Gastrocnemius medialis (tissue), 4 donors: ENCODE measurements around the gene FAM13A. TPM values are rescaled to one million over a fixed set of nuclear protein-coding genes. Genes with fewer than 3 reads are reported as not detected.
"Not testable (repeated sequence)": the region's sequence is repeated elsewhere in the genome, so short reads cannot be mapped to it uniquely, and the experiment has no call there.

Source experiments
- ATAC-seq, 2 donors: fragments of 150-250 bp; one replicate each; pipeline ENCODE4 v1.9.1; 2016
- DNase-seq, 2 donors: peaks; one replicate each; pipeline ENCODE4 v3.0.0-alpha.2; 2019
- H3K27ac ChIP-seq, 4 donors: fragments of 200-600 bp; sonication (generic); 1 replicate in 1 of 4; 2 replicates in 3 of 4; pipeline ENCODE4 v1.5.1; 2016 to 2018; ENCODE audit warnings: mild to moderate bottlenecking in 2 of 4, moderate library complexity in 1 of 4
- H3K27me3 ChIP-seq, 3 donors: fragments of 200-600 bp; sonication (generic) in 2 of 3; 1 replicate in 1 of 3; 2 replicates in 2 of 3; pipeline versions ENCODE4 v1.5.1 to v1.6.0; 2016 to 2019; ENCODE audit warnings: mild to moderate bottlenecking in 1 of 3, moderate library complexity in 1 of 3
- H3K36me3 ChIP-seq, 2 donors: fragments of 200-600 bp; sonication (generic) in 1 of 2; one replicate each; pipeline ENCODE4 v1.5.1; 2017 to 2018
- H3K4me1 ChIP-seq, 2 donors: fragments of 200-600 bp; sonication (generic) in 1 of 2; one replicate each; pipeline ENCODE4 v1.5.1; 2016 to 2017; ENCODE audit warnings: mild to moderate bottlenecking in 2 of 2
- H3K4me3 ChIP-seq, 4 donors: fragments of 200-600 bp; sonication (generic) in 3 of 4; 1 replicate in 1 of 4; 2 replicates in 3 of 4; pipeline ENCODE4 v1.5.1; 2016 to 2019; ENCODE audit warnings: mild to moderate bottlenecking in 2 of 4
- H3K9me3 ChIP-seq, 3 donors: fragments of 200-600 bp; sonication (generic) in 2 of 3; 1 replicate in 1 of 3; 2 replicates in 2 of 3; pipeline ENCODE4 v1.5.1; 2016 to 2019
- CTCF ChIP-seq, 5 experiments: fragments of 450-650 bp in 3 of 5; fragments of 200-600 bp in 2 of 5; sonication (generic) in 2 of 5; IDR thresholded peaks in 4 of 5; conservative IDR thresholded peaks in 1 of 5; 1 replicate in 4 of 5; 2 replicates in 1 of 5; pipeline ENCODE4 v1.5.1; 2016 to 2019; ENCODE audit warnings: antibody characterized with exemption in 5 of 5, mild to moderate bottlenecking in 3 of 5, moderate library complexity in 3 of 5
- POLR2A ChIP-seq, 2 donors: fragments of 450-650 bp; IDR thresholded peaks; one replicate each; pipeline ENCODE4 v1.6.1; 2017; ENCODE audit warnings: antibody characterized with exemption in 2 of 2, mild to moderate bottlenecking in 2 of 2, moderate library complexity in 2 of 2
- in situ Hi-C, 4 donors: fragments of 200-750 bp; cut with MboI; loops; one replicate each; pipeline versions ENCODE4 v1.15.0 to v1.8.0; 2017; ENCODE audit warnings: low sequenced_read_pairs in 4 of 4
- intact Hi-C: fragments of 100-400 bp; cut with DNase I; formaldehyde crosslinking; loops from one replicate; pipeline ENCODE4 v1.15.1; 2023; ENCODE audit warnings: low total_unique reads
- total RNA-seq, 4 donors: library from RNA; depleted of rRNA; stranded (reverse); fragments of >200 nt; gene quantifications; one replicate each; pipeline versions ENCODE4 v1.1.0 to v1.2.3, GENCODE V29; 2016

The FAM13A gene
- total RNA-seq, 4 donors from 2014 or later, result 6.7 to 14.1 (median 11.4) TPM

GRCh38 chr4:88859191-88859812, 197.7 kb downstream of the FAM13A start:
- TF ChIP-seq CTCF (IDR thresholded peaks at IDR 0.05 in 4 of 5, conservative IDR thresholded peaks at IDR 0.05 in 1 of 5), result no peak
- no peak for TF ChIP-seq POLR2A (IDR thresholded peaks at IDR 0.05)
- in situ Hi-C loops (no loop called here), intact Hi-C loops (no loop called here)
- Histone ChIP-seq H3K4me1 (peaks cover 0 to 7% of the 10 kb centered on the region in 2 donors), H3K27me3 (no peaks in the 10 kb centered on the region), H3K36me3 (no peaks in the 10 kb centered on the region), H3K4me3 (no peak overlapping the region), H3K9me3 (no peaks in the 10 kb centered on the region), H3K27ac (no peak overlapping the region)
- no peak for DNase-seq
- no peak for ATAC-seq

- intact Hi-C loops (no loop called here), in situ Hi-C loops (no loop called here)
- ATAC-seq (peak in 1 of 2 donors; percentile 27), DNase-seq (no peak)
- Histone ChIP-seq H3K9me3 (no peaks in the 10 kb centered on the region), H3K27ac (no peak overlapping the region), H3K36me3 (no peaks in the 10 kb centered on the region), H3K4me3 (no peak overlapping the region), H3K27me3 (no peaks in the 10 kb centered on the region), H3K4me1 (peaks cover 0 to 7% of the 10 kb centered on the region in 2 donors)
- TF ChIP-seq CTCF (IDR thresholded peaks at IDR 0.05 in 4 of 5, conservative IDR thresholded peaks at IDR 0.05 in 1 of 5), result no peak
- TF ChIP-seq POLR2A (IDR thresholded peaks at IDR 0.05), result no peak
Observed at GRCh38 chr4:88858752-88859151, 198.2 kb downstream of the FAM13A start.

- no peak overlapping the region for H3K27ac ChIP-seq
- no peak for ATAC-seq
Observed at GRCh38 chr4:88857588-88857987, 199.4 kb downstream of the FAM13A start.

GRCh38 chr4:88854481-88854880, 202.5 kb downstream of the FAM13A start:
- no peak for ATAC-seq
- no peak for DNase-seq
- intact Hi-C loops, result no loop called here
- Histone ChIP-seq H3K36me3 (no peaks in the 10 kb centered on the region), H3K27ac (no peak overlapping the region), H3K27me3 (no peaks in the 10 kb centered on the region), H3K4me1 (peaks cover 0 to 7% of the 10 kb centered on the region in 2 donors), H3K4me3 (no peak overlapping the region), H3K9me3 (no peaks in the 10 kb centered on the region)
- no peak for TF ChIP-seq CTCF (IDR thresholded peaks at IDR 0.05 in 4 of 5, conservative IDR thresholded peaks at IDR 0.05 in 1 of 5)
- no peak for TF ChIP-seq POLR2A (IDR thresholded peaks at IDR 0.05)
- in situ Hi-C loops, result no loop called here

More at GRCh38 chr4:88857588-88857987, 199.4 kb downstream of the FAM13A start:
- no peaks in the 10 kb centered on the region for H3K36me3 ChIP-seq
- H3K4me1 ChIP-seq, result peaks cover 0 to 7% of the 10 kb centered on the region in 2 donors
- no peaks in the 10 kb centered on the region for H3K9me3 ChIP-seq
- intact Hi-C loops, result no loop called here
- TF ChIP-seq POLR2A (IDR thresholded peaks at IDR 0.05) (no peak), CTCF (IDR thresholded peaks at IDR 0.05 in 4 of 5, conservative IDR thresholded peaks at IDR 0.05 in 1 of 5) (no peak)
- no peak for DNase-seq
- in situ Hi-C loops, result no loop called here
- no peak overlapping the region for H3K4me3 ChIP-seq
- no peaks in the 10 kb centered on the region for H3K27me3 ChIP-seq

- H3K4me3 ChIP-seq, H3K9me3 ChIP-seq, ATAC-seq, intact Hi-C loops, H3K4me1 ChIP-seq, in situ Hi-C loops, DNase-seq, H3K27me3 ChIP-seq, H3K36me3 ChIP-seq, H3K27ac ChIP-seq: not testable (repeated sequence)
Observed at GRCh38 chr4:88853583-88853982, 203.4 kb downstream of the FAM13A start.
